Activated CD8-positive, alpha-beta T cell treated with anti-CD3 and anti-CD28 coated beads for 36 hours (primary cell): ENCODE results near the gene TCEANC2. TPM values are rescaled to one million over a fixed set of nuclear protein-coding genes. Genes with fewer than 3 reads are reported as not detected.

ENCODE experiments used
- ATAC-seq: fragments of 200-7000 bp; cut with Tn5 transposase; one replicate; pipeline ENCODE4 v1.10.0; 2021; ENCODE audit warnings: mild to moderate bottlenecking, moderate library complexity
- CTCF ChIA-PET: fragments of 350-600 bp; sonication (Branson Sonifier 250); formaldehyde crosslinking; loops from one replicate; lab custom pipeline; 2021; ENCODE audit warnings: antibody characterized with exemption; lab: Charles Lee
- POLR2A ChIA-PET: fragments of 350-600 bp; sonication (Branson Sonifier 250); formaldehyde crosslinking; loops from one replicate; lab custom pipeline; 2021; ENCODE audit warnings: antibody characterized with exemption; lab: Charles Lee
- DNase-seq: peaks from one replicate; pipeline ENCODE4 v3.0.0-alpha.2; 2020
- H3K27ac Mint-ChIP-seq: one replicate; pipeline ENCODE4 v1.8.0; 2021; ENCODE audit warnings: mild to moderate bottlenecking, mixed read lengths
- H3K27me3 Mint-ChIP-seq: one replicate; pipeline ENCODE4 v1.8.0; 2021; ENCODE audit warnings: mixed read lengths
- H3K36me3 Mint-ChIP-seq: one replicate; pipeline ENCODE4 v1.8.0; 2021; ENCODE audit warnings: low read depth, mixed read lengths
- H3K4me1 Mint-ChIP-seq: one replicate; pipeline ENCODE4 v1.8.0; 2021; ENCODE audit warnings: low read depth, mixed read lengths
- H3K4me3 Mint-ChIP-seq: one replicate; pipeline ENCODE4 v1.8.0; 2021; ENCODE audit warnings: mild to moderate bottlenecking, moderate library complexity, mixed read lengths
- H3K9me3 Mint-ChIP-seq: one replicate; pipeline ENCODE4 v1.8.0; 2021; ENCODE audit warnings: mixed read lengths
- CTCF ChIP-seq: fragments of 200-600 bp; IDR thresholded peaks from one replicate; pipeline ENCODE4 v1.8.0; 2022; ENCODE audit warnings: antibody characterized with exemption, mild to moderate bottlenecking
- intact Hi-C: fragments of 100-400 bp; cut with micrococcal nuclease; formaldehyde crosslinking; loops from one replicate; pipeline ENCODE4 v1.10.0; 2022
- total RNA-seq, 2 experiments: library from RNA; stranded (reverse); gene quantifications; one replicate each; pipeline ENCODE4 v1.2.3, GENCODE V29; 2021

TCEANC2 gene
- total RNA-seq, 2 experiments from 2014 or later, result 11.1 to 11.2 TPM

GRCh38 chr1:54131419-54131818 is 78.0 kb downstream of the TCEANC2 start:
- intact Hi-C loops, result no loop called here
- CTCF ChIA-PET, result no interaction called here
- Mint-ChIP-seq H3K9me3 (no peaks in the 10 kb centered on the region), H3K4me1 (no peaks in the 10 kb centered on the region), H3K27me3 (no peaks in the 10 kb centered on the region), H3K36me3 (no peaks in the 10 kb centered on the region), H3K27ac (no peak overlapping the region), H3K4me3 (no peak overlapping the region)
- POLR2A ChIA-PET, result no interaction called here
- TF ChIP-seq CTCF, result no peak
- no peak for ATAC-seq
- DNase-seq, result no peak

GRCh38 chr1:54132495-54132894 is 79.1 kb downstream of the TCEANC2 start:
- Mint-ChIP-seq H3K36me3 (no peaks in the 10 kb centered on the region), H3K27ac (no peak overlapping the region), H3K4me3 (no peak overlapping the region), H3K4me1 (no peaks in the 10 kb centered on the region), H3K9me3 (no peaks in the 10 kb centered on the region), H3K27me3 (no peaks in the 10 kb centered on the region)
- ATAC-seq, result no peak
- intact Hi-C loops, result no loop called here
- DNase-seq, result no peak
- ChIA-PET POLR2A (no interaction called here), CTCF (no interaction called here)
- TF ChIP-seq CTCF, result no peak

DNA sequence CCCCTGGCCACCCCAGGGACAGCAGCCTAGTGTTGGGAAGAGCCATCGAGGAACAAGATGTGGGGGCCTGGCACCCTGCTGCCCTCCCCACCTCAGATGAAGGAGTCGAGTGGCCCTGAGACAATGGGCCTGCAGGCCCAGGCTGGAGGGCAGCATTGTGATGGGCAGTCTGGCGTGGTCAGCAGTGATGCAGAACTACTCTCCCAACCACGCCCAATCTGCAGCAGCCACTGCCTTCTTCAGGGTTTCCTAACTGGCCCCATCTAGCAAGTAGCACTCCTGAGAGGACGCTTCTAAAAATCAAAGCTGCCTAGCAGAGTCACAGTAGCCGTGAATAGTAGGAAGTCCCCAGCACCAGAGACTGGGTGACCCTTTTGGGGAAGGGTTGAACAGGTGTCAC is 80.9 kb downstream of the TCEANC2 start:
- Mint-ChIP-seq H3K27ac (no peak overlapping the region), H3K4me3 (no peak overlapping the region), H3K4me1 (no peaks in the 10 kb centered on the region), H3K27me3 (no peaks in the 10 kb centered on the region), H3K36me3 (no peaks in the 10 kb centered on the region), H3K9me3 (no peaks in the 10 kb centered on the region)
- intact Hi-C loops, result no loop called here
- DNase-seq (no peak), ATAC-seq (no peak)
- ChIA-PET POLR2A (no interaction called here), CTCF (interaction anchor here (1.2 kb wide), 1 partner anchor 11 kb away, joined by 3 read pairs; no protein-coding TSS in a partner anchor)
- no peak for TF ChIP-seq CTCF

GRCh38 chr1:54135436-54136120 is 82.2 kb downstream of the TCEANC2 start:
- no peaks in the 10 kb centered on the region for H3K4me1 Mint-ChIP-seq
- H3K9me3 Mint-ChIP-seq, result no peaks in the 10 kb centered on the region
- H3K4me3 Mint-ChIP-seq, result no peak overlapping the region
- no peak overlapping the region for H3K27ac Mint-ChIP-seq
- no peaks in the 10 kb centered on the region for H3K36me3 Mint-ChIP-seq
- ChIA-PET CTCF (no interaction called here), POLR2A (no interaction called here)
- no peaks in the 10 kb centered on the region for H3K27me3 Mint-ChIP-seq
- intact Hi-C loops, result no loop called here
- no peak for TF ChIP-seq CTCF
- DNase-seq, result no peak
- no peak for ATAC-seq

DNA sequence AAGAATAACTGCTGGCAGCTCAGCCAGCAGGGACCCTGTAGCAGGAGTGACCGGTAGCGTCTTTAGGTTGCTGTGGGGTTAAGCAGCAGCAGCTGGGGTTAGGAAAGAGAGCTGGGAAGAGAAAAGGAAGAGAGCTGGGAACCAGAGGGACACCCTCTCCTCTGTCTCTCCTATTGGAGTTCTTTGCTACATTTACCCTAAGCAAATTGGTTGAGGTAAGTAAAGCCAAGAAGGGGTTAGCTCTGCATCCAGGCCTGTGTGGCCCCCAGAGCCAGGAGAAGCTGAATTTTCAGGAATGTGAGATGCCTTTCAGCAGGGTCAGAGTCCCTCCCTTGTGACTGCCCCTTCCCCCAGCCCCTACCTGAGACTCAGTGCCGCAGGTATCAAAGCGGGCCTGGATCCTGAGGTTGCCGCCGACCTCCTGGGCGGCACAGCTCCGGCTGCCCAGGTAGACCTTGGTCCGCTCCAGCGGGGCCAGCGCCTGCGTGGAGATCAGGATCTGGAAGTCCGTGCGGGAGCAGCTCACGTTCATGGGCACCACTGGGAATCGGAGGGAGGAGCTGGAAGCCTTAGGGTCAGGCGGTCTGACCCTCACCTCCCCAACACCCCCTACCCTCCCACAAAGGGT is 83.0 kb downstream of the TCEANC2 start:
- ChIA-PET POLR2A (no interaction called here), CTCF (interaction anchor here (1.0 kb wide), 1 partner anchor 19 kb away, joined by 3 read pairs; no protein-coding TSS in a partner anchor)
- no peaks in the 10 kb centered on the region for H3K36me3 Mint-ChIP-seq
- no peaks in the 10 kb centered on the region for H3K27me3 Mint-ChIP-seq
- intact Hi-C loops, result no loop called here
- no peak overlapping the region for H3K4me3 Mint-ChIP-seq
- no peak overlapping the region for H3K27ac Mint-ChIP-seq
- no peaks in the 10 kb centered on the region for H3K4me1 Mint-ChIP-seq
- ATAC-seq (no peak), DNase-seq (no peak)
- TF ChIP-seq CTCF, result no peak
- H3K9me3 Mint-ChIP-seq, result no peaks in the 10 kb centered on the region
